B cell (primary cell): ENCODE measurements around the gene TNFRSF1B.

ENCODE experiments used
- EZH2 ChIP-seq: IDR thresholded peaks from 2 replicates; pipeline ENCODE4 v1.6.1; 2012; ENCODE audit warnings: borderline replicate concordance, low read depth, mild to moderate bottlenecking, moderate library complexity, low read length; ENCODE audit not compliant: insufficient read depth, poor library complexity, severe bottlenecking
- TF ChIP-seq, protein P1 (sequence below): fragments of 200-600 bp; IDR thresholded peaks from one replicate; pipeline ENCODE4 v1.8.0; 2022; ENCODE audit warnings: antibody characterized with exemption, mild to moderate bottlenecking

DNA sequence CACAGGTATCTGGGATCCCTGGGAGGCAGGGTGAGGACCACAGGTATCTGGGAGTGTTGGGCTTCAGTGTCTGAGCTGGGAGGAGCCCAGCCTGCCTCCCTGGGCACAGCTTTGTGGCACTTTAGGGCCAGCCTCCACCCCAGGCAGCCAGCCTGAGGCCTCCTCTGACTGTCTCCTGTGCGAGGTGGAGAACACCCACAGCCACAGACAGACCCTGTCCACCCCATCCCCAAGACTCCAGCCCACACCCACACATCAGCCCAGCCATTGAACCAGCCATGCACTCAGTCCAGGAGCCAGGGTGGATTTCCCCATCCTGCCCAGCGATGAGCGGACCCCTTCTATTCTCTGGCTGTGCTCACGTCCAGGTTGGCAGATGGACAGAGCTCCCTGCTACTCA lies 21.8 kb upstream of the TNFRSF1B start:
- TF ChIP-seq, protein P1, sequence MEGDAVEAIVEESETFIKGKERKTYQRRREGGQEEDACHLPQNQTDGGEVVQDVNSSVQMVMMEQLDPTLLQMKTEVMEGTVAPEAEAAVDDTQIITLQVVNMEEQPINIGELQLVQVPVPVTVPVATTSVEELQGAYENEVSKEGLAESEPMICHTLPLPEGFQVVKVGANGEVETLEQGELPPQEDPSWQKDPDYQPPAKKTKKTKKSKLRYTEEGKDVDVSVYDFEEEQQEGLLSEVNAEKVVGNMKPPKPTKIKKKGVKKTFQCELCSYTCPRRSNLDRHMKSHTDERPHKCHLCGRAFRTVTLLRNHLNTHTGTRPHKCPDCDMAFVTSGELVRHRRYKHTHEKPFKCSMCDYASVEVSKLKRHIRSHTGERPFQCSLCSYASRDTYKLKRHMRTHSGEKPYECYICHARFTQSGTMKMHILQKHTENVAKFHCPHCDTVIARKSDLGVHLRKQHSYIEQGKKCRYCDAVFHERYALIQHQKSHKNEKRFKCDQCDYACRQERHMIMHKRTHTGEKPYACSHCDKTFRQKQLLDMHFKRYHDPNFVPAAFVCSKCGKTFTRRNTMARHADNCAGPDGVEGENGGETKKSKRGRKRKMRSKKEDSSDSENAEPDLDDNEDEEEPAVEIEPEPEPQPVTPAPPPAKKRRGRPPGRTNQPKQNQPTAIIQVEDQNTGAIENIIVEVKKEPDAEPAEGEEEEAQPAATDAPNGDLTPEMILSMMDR, result no peak
- TF ChIP-seq EZH2, result no peak
